Measurements from ENCODE around the gene FYTTD1.
"Not testable (repeated sequence)": the region's sequence is repeated elsewhere in the genome, so short reads cannot be mapped to it uniquely, and the experiment has no call there.

FYTTD1 gene

DNA sequence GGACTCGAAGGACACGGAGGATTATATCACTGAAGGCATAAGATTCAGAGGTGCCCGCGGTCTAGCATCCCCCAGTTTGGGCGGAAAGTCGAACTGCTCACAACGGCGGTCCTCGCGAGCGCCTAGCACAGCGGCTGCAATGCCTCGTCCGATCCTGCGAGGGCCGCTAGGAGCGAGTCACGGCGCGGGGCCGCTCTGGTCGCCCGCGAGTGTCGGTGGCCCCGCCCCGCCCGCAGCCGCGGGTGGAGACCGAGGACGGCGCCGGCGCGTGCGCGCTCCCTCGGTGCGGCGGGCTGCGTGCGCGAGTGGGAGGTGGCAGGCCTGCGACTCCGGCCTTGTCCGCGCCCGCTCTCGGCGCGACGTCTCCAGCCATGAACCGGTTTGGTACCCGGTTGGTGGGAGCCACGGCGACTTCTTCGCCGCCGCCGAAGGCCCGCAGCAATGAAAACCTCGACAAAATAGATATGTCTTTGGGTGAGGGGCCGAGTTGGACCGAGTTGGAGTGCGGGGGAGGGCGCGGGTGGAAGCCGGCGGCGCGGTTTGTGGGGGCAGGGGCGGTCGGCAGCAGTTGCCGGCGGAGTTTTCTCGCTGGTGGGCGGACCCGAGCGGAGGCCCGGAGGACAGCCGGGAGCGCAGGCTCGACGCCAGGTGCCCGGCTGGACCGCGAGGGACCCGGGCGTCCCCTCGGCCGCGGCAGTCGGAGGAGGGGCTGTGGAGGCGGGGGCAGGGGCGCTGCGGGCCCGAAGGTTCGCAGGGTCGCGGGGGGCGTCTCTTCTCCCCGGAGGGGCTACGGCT, at the start of gene FYTTD1:
TSS of gene FYTTD1 (plus strand) at position 283 of the 795 bp plus-strand sequence. CDS start at position 372, 89 bp downstream.
- H3K4me3 ChIP-seq (ENCODE audit: low read depth, low read length) = peak within 1 kb of the TSS; percentile 72
- TF ChIP-seq, protein P1, sequence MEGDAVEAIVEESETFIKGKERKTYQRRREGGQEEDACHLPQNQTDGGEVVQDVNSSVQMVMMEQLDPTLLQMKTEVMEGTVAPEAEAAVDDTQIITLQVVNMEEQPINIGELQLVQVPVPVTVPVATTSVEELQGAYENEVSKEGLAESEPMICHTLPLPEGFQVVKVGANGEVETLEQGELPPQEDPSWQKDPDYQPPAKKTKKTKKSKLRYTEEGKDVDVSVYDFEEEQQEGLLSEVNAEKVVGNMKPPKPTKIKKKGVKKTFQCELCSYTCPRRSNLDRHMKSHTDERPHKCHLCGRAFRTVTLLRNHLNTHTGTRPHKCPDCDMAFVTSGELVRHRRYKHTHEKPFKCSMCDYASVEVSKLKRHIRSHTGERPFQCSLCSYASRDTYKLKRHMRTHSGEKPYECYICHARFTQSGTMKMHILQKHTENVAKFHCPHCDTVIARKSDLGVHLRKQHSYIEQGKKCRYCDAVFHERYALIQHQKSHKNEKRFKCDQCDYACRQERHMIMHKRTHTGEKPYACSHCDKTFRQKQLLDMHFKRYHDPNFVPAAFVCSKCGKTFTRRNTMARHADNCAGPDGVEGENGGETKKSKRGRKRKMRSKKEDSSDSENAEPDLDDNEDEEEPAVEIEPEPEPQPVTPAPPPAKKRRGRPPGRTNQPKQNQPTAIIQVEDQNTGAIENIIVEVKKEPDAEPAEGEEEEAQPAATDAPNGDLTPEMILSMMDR (IDR thresholded peaks at IDR 0.05; ENCODE audit: low read depth, low read length, missing control alignments) = peak; percentile 30
- DNase-seq (ENCODE audit: low read depth) = peak; percentile 53
- in situ Hi-C loops (cut with HindIII; ENCODE audit: low sequenced_read_pairs) = no loop called here

- in situ Hi-C loops (cut with HindIII; ENCODE audit: low sequenced_read_pairs) = no loop called here
- TF ChIP-seq, protein P1 (IDR thresholded peaks at IDR 0.05; ENCODE audit: low read depth, low read length, missing control alignments) = no peak
- H3K4me3 ChIP-seq (ENCODE audit: low read depth, low read length) = no peak overlapping the region
- DNase-seq (ENCODE audit: low read depth) = no peak
Measured at GRCh38 chr3:197700095-197700494, 49.6 kb upstream of the FYTTD1 start.

- TF ChIP-seq, protein P1 (IDR thresholded peaks at IDR 0.05; ENCODE audit: low read depth, low read length, missing control alignments) = no peak
- DNase-seq (ENCODE audit: low read depth) = peak; percentile 4
- in situ Hi-C loops (cut with HindIII; ENCODE audit: low sequenced_read_pairs) = no loop called here
- H3K4me3 ChIP-seq (ENCODE audit: low read depth, low read length) = no peak overlapping the region
Measured at GRCh38 chr3:197701841-197702240, 47.8 kb upstream of the FYTTD1 start.

GRCh38 chr3:197706658-197707057, 43.0 kb upstream of the FYTTD1 start:
- in situ Hi-C loops (cut with HindIII; ENCODE audit: low sequenced_read_pairs) = no loop called here
- no peak overlapping the region for H3K4me3 ChIP-seq (ENCODE audit: low read depth, low read length)
- DNase-seq (ENCODE audit: low read depth) = no peak
- TF ChIP-seq, protein P1 (IDR thresholded peaks at IDR 0.05; ENCODE audit: low read depth, low read length, missing control alignments) = no peak

GRCh38 chr3:197709135-197709534, 40.5 kb upstream of the FYTTD1 start:
- TF ChIP-seq, protein P1 (IDR thresholded peaks at IDR 0.05; ENCODE audit: low read depth, low read length, missing control alignments) = no peak
- in situ Hi-C loops (cut with HindIII; ENCODE audit: low sequenced_read_pairs) = no loop called here
- H3K4me3 ChIP-seq (ENCODE audit: low read depth, low read length) = no peak overlapping the region
- no peak for DNase-seq (ENCODE audit: low read depth)

DNA sequence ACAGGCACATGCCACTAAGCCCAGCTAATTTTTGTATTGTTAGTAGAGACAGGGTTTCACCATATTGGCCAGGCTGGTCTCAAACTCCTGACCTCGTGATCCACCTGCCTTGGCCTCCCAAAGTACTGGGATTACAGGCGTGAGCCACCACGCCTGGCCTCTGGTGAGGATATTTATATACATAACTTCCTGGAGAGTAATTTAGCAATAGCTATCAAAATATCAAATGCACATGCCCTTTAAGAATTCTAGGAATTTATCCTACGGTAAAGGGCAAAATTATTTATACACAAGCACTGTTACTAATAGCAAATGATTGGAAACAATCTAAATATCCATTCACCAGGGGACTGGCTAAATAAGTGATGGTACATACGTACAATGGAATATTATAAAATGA, 38.7 kb upstream of the FYTTD1 start:
- H3K4me3 ChIP-seq (ENCODE audit: low read depth, low read length); in situ Hi-C loops (cut with HindIII; ENCODE audit: low sequenced_read_pairs); DNase-seq (ENCODE audit: low read depth): not testable (repeated sequence)

DNA sequence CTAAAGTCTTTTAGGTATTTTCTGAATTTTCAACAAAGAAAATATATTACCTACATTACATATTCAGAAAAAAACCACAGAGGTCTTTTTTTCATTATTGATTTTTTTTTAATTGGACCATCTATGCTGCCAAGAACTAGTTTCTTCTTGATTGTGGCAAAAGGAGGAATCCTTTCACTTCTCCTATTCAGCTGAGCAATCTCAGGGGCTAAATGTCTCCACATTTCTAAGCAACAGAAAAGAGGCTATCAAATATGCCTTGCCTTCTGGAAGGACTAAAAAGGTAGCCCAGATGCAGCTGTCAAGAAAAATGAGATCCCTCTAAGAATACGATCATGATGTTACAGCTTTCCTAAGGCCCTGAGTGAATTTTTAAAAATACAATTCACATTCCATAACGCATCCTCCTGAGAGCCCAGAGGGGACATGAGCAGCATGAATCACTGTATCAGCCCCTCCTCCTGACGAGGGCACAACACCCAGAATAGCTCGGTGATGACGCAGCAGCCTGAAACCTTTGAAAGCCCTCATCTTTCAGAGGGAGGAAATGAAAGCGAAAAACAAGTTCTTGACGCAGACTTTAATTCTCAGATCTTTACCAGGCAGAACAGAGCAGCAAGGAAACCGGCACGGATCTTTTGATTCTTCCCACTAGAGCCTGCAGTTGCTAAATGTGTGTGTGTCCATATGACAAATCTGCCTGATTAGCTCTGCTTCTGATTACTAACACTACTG, 37.5 kb upstream of the FYTTD1 start:
- in situ Hi-C loops (cut with HindIII; ENCODE audit: low sequenced_read_pairs) = no loop called here

More for the DNA sequence above, 37.5 kb upstream of the FYTTD1 start:
- peak overlapping the region; percentile 38 for H3K4me3 ChIP-seq (ENCODE audit: low read depth, low read length)
- TF ChIP-seq, protein P1 (IDR thresholded peaks at IDR 0.05; ENCODE audit: low read depth, low read length, missing control alignments) = no peak
- DNase-seq (ENCODE audit: low read depth) = peak; percentile 93
